ENCODE data around the gene SMARCD1.

Gene SMARCD1

GRCh38 chr12:50050410-50051098 lies 34.6 kb upstream of the SMARCD1 start:
- Mint-ChIP-seq H3K4me3 (no peak overlapping the region), H3K36me3 (ENCODE audit: insufficient read depth) (no peaks in the 10 kb centered on the region), H3K27me3 (peaks cover 28 to 57% of the 10 kb centered on the region in 2 donors), H3K4me1 (ENCODE audit: low read depth in 2 of 2) (peaks cover under 1% of the 10 kb centered on the region in 2 donors), H3K9me3 (no peaks in the 10 kb centered on the region), H3K27ac (no peak overlapping the region)
- ATAC-seq (replicated peaks) (no peak), DNase-seq (no peak)

GRCh38 chr12:50051101-50051806 lies 33.9 kb upstream of the SMARCD1 start:
- Mint-ChIP-seq H3K27me3 (peaks cover 35 to 64% of the 10 kb centered on the region in 2 donors), H3K27ac (no peak overlapping the region), H3K4me3 (no peak overlapping the region), H3K9me3 (no peaks in the 10 kb centered on the region), H3K4me1 (ENCODE audit: low read depth in 2 of 2) (peaks cover 7 to 8% of the 10 kb centered on the region in 2 donors), H3K36me3 (ENCODE audit: insufficient read depth) (no peaks in the 10 kb centered on the region)
- ATAC-seq (replicated peaks) (no peak), DNase-seq (no peak)

- H3K27me3 Mint-ChIP-seq, result peaks cover 46 to 71% of the 10 kb centered on the region in 2 donors
- no peak overlapping the region for H3K27ac Mint-ChIP-seq
- ATAC-seq (replicated peaks), result no peak
- H3K9me3 Mint-ChIP-seq, result no peaks in the 10 kb centered on the region
- H3K36me3 Mint-ChIP-seq (ENCODE audit: insufficient read depth), result no peaks in the 10 kb centered on the region
- H3K4me1 Mint-ChIP-seq (ENCODE audit: low read depth in 2 of 2), result peaks cover 15 to 18% of the 10 kb centered on the region in 2 donors
- no peak for DNase-seq
- H3K4me3 Mint-ChIP-seq, result no peak overlapping the region
These were observed 32.6 kb upstream of the SMARCD1 start for GRCh38 chr12:50052544-50052943.

GRCh38 chr12:50052964-50053363 lies 32.2 kb upstream of the SMARCD1 start:
- ATAC-seq (replicated peaks) (no peak), DNase-seq (no peak)
- Mint-ChIP-seq H3K9me3 (no peaks in the 10 kb centered on the region), H3K27me3 (peaks cover 46 to 69% of the 10 kb centered on the region in 2 donors), H3K4me1 (ENCODE audit: low read depth in 2 of 2) (peaks cover 15 to 18% of the 10 kb centered on the region in 2 donors), H3K27ac (no peak overlapping the region), H3K4me3 (no peak overlapping the region), H3K36me3 (ENCODE audit: insufficient read depth) (no peaks in the 10 kb centered on the region)

GRCh38 chr12:50053583-50053982 lies 31.6 kb upstream of the SMARCD1 start:
- Mint-ChIP-seq H3K4me3 (no peak overlapping the region), H3K9me3 (no peaks in the 10 kb centered on the region), H3K27me3 (peaks cover 49 to 75% of the 10 kb centered on the region in 2 donors), H3K27ac (no peak overlapping the region), H3K4me1 (ENCODE audit: low read depth in 2 of 2) (peaks cover 15 to 18% of the 10 kb centered on the region in 2 donors), H3K36me3 (ENCODE audit: insufficient read depth) (no peaks in the 10 kb centered on the region)
- no peak for ATAC-seq (replicated peaks)
- DNase-seq, result no peak

GRCh38 chr12:50055831-50056638 lies 29.1 kb upstream of the SMARCD1 start:
- peak; percentile 41 to 58 (median 45) for DNase-seq
- peaks cover 23 to 24% of the 10 kb centered on the region in 2 donors for H3K4me1 Mint-ChIP-seq (ENCODE audit: low read depth in 2 of 2)
- H3K9me3 Mint-ChIP-seq, result no peaks in the 10 kb centered on the region
- H3K36me3 Mint-ChIP-seq (ENCODE audit: insufficient read depth), result peaks cover 3% of the 10 kb centered on the region
- H3K4me3 Mint-ChIP-seq, result peak overlapping the region; percentile 84 to 90
- no peak overlapping the region for H3K27ac Mint-ChIP-seq
- peaks cover 58 to 83% of the 10 kb centered on the region in 2 donors for H3K27me3 Mint-ChIP-seq
- peak; percentile 66 for ATAC-seq (replicated peaks)

- peaks cover 3% of the 10 kb centered on the region for H3K36me3 Mint-ChIP-seq (ENCODE audit: insufficient read depth)
- H3K27me3 Mint-ChIP-seq, result peaks cover 56 to 83% of the 10 kb centered on the region in 2 donors
- no peaks in the 10 kb centered on the region for H3K9me3 Mint-ChIP-seq
- ATAC-seq (replicated peaks), result no peak
- no peak overlapping the region for H3K27ac Mint-ChIP-seq
- H3K4me3 Mint-ChIP-seq, result peak overlapping the region; percentile 84 to 90
- no peak for DNase-seq
- peaks cover 23 to 24% of the 10 kb centered on the region in 2 donors for H3K4me1 Mint-ChIP-seq (ENCODE audit: low read depth in 2 of 2)
These were observed 28.5 kb upstream of the SMARCD1 start for GRCh38 chr12:50056639-50056976.

- peaks cover 23 to 24% of the 10 kb centered on the region in 2 donors for H3K4me1 Mint-ChIP-seq (ENCODE audit: low read depth in 2 of 2)
- H3K27me3 Mint-ChIP-seq, result peaks cover 54 to 83% of the 10 kb centered on the region in 2 donors
These were observed 27.9 kb upstream of the SMARCD1 start, which contains the start of gene ASIC1 for GRCh38 chr12:50057000-50057841. Gene ASIC1 (plus strand): TSS chr12:50057596. CDS start chr12:50058767, 1,171 bp downstream.

GRCh38 chr12:50057896-50058670 lies 27.1 kb upstream of the SMARCD1 start:
- H3K36me3 Mint-ChIP-seq (ENCODE audit: insufficient read depth), result peaks cover 3% of the 10 kb centered on the region
- ATAC-seq (replicated peaks) (no peak), DNase-seq (no peak)
- peaks cover 53 to 83% of the 10 kb centered on the region in 2 donors for H3K27me3 Mint-ChIP-seq
- H3K27ac Mint-ChIP-seq, result no peak overlapping the region
- H3K4me3 Mint-ChIP-seq, result peak overlapping the region; percentile 67 to 90
- H3K9me3 Mint-ChIP-seq, result no peaks in the 10 kb centered on the region
- peaks cover 23 to 24% of the 10 kb centered on the region in 2 donors for H3K4me1 Mint-ChIP-seq (ENCODE audit: low read depth in 2 of 2)

More at GRCh38 chr12:50057000-50057841, 27.9 kb upstream of the SMARCD1 start, which contains the start of gene ASIC1:
- DNase-seq (peak in 1 of 3 experiments; percentile 17), ATAC-seq (replicated peaks) (peak; percentile 51)
- peaks cover 3% of the 10 kb centered on the region for H3K36me3 Mint-ChIP-seq (ENCODE audit: insufficient read depth)
- H3K9me3 Mint-ChIP-seq, result no peaks in the 10 kb centered on the region
- peak within 1 kb of the TSS; percentile 84 to 90 for H3K4me3 Mint-ChIP-seq
- no peak within 1 kb of the TSS for H3K27ac Mint-ChIP-seq

GRCh38 chr12:50058743-50059312 lies 26.3 kb upstream of the SMARCD1 start:
- ATAC-seq (replicated peaks), result no peak
- peaks cover 58 to 83% of the 10 kb centered on the region in 2 donors for H3K27me3 Mint-ChIP-seq
- H3K4me1 Mint-ChIP-seq (ENCODE audit: low read depth in 2 of 2), result peaks cover 23 to 24% of the 10 kb centered on the region in 2 donors
- no peaks in the 10 kb centered on the region for H3K9me3 Mint-ChIP-seq
- H3K36me3 Mint-ChIP-seq (ENCODE audit: insufficient read depth), result peaks cover 3% of the 10 kb centered on the region
- no peak for DNase-seq
- H3K27ac Mint-ChIP-seq, result no peak overlapping the region
- peak overlapping the region; percentile 67 to 90 for H3K4me3 Mint-ChIP-seq

GRCh38 chr12:50059440-50060119 lies 25.6 kb upstream of the SMARCD1 start:
- H3K4me1 Mint-ChIP-seq (ENCODE audit: low read depth in 2 of 2), result peaks cover 23 to 24% of the 10 kb centered on the region in 2 donors
- H3K36me3 Mint-ChIP-seq (ENCODE audit: insufficient read depth), result peaks cover 3% of the 10 kb centered on the region
- DNase-seq, result no peak
- peak; percentile 27 for ATAC-seq (replicated peaks)
- no peaks in the 10 kb centered on the region for H3K9me3 Mint-ChIP-seq
- peak overlapping the region; percentile 40 to 90 for H3K4me3 Mint-ChIP-seq
- no peak overlapping the region for H3K27ac Mint-ChIP-seq
- H3K27me3 Mint-ChIP-seq, result peaks cover 58 to 87% of the 10 kb centered on the region in 2 donors

All from effector memory CD8-positive, alpha-beta T cell (primary cell).